GM10248 (cell line): ENCODE data around the gene ZYG11B.

Experiments used
- CTCF ChIA-PET: fragments of 300-600 bp; sonication (Branson Sonifier 250); formaldehyde crosslinking; extraction: SDS; loops from one replicate; lab custom pipeline; 2021; ENCODE audit warnings: antibody characterized with exemption; lab: Yijun Ruan, JAX
- POLR2A ChIA-PET: fragments of 350-650 bp; sonication (Branson Sonifier 250); formaldehyde crosslinking; extraction: SDS; loops from one replicate; lab custom pipeline; 2020; ENCODE audit warnings: antibody characterized with exemption; lab: Yijun Ruan, JAX
- DNase-seq: peaks from one replicate; pipeline ENCODE4 v3.0.0; 2012; ENCODE audit errors: extremely low spot score
- TF ChIP-seq, protein P1 (sequence below): IDR thresholded peaks from 2 replicates; pipeline ENCODE4 v1.5.1; 2012; ENCODE audit warnings: mild to moderate bottlenecking, low read depth; ENCODE audit errors: extremely low read depth, missing control alignments, control extremely low read depth

ZYG11B gene

DNA sequence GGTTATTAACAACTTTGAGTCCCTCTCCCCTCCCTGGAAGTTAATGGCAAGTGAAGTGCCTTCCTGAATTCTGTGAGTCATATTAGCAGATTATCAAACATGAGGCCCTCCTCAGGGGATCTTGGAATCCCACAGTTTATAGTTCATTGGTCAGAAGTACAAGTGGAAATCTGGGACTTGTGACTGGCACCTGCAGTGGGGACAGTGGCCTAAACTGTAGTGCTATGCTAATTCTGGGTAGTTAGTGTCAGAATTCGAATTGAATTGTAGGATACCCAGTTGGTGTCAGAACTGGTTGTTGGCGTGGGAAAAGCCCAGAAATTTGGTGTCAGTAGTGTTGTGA, 26.2 kb downstream of the ZYG11B start:
- no peak for DNase-seq
- TF ChIP-seq, protein P1, sequence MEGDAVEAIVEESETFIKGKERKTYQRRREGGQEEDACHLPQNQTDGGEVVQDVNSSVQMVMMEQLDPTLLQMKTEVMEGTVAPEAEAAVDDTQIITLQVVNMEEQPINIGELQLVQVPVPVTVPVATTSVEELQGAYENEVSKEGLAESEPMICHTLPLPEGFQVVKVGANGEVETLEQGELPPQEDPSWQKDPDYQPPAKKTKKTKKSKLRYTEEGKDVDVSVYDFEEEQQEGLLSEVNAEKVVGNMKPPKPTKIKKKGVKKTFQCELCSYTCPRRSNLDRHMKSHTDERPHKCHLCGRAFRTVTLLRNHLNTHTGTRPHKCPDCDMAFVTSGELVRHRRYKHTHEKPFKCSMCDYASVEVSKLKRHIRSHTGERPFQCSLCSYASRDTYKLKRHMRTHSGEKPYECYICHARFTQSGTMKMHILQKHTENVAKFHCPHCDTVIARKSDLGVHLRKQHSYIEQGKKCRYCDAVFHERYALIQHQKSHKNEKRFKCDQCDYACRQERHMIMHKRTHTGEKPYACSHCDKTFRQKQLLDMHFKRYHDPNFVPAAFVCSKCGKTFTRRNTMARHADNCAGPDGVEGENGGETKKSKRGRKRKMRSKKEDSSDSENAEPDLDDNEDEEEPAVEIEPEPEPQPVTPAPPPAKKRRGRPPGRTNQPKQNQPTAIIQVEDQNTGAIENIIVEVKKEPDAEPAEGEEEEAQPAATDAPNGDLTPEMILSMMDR, result no peak
- POLR2A ChIA-PET, result no interaction called here
- CTCF ChIA-PET, result no interaction called here

DNA sequence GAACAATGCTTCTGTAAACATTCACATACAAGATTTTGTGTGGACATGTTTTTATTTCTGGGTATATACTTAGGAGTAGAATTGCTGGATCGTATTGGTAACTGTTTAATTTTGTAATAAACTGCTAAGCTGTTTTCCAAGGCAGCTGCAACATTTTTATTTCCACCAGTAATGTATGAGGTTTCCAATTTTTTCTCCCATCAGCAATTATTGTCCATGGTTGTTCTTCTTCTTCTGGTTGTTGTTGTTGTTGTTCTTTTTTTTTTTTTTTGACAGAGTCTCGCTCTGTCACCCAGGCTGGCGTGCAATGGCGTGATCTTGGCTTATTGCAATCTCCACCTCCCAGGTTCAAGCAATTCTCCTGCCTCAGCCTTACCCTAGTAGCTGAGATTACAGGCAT, 26.9 kb downstream of the ZYG11B start:
- no peak for DNase-seq
- POLR2A ChIA-PET, result no interaction called here
- CTCF ChIA-PET, result no interaction called here
- TF ChIP-seq, protein P1, result no peak

DNA sequence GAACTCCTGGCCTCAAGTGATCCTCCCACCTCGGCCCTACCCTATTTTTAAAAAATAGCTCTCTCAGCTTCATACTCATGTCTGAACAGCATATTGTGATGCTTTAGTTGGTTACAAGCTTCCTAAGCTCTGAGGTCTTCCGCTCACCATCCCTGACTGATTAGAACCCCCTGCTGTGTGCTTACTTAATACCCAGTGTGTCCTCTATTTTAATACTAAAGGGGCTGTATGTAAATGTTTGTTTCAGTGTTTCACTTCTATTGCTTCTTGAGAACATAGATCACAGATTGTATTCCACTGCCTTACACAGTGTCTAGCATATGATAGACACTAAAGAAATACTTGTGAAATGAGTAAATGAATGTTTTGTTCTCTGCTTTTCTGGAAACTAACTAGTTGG, 29.8 kb downstream of the ZYG11B start:
- TF ChIP-seq, protein P1, result no peak
- DNase-seq, result no peak
- ChIA-PET CTCF (no interaction called here), POLR2A (no interaction called here)

DNA sequence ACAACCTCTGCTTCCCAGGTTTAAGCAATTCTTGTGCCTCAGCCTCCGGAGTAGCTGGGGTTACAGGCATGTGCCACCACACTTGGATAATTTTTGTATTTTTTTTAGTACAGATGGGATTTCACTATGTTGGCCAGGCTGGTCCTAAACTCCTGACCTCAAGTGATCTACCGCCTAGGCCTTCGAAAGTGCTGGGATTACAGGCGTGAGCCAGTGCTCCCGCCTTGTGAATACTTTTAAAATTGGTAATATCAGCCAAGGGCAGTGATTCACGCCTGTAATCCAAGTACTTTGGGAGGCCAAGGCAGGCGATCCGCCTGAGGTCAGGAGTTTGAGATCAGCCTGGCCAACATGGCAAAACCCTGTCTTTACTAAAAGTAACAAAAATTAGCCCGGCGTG, 33.7 kb downstream of the ZYG11B start:
- CTCF ChIA-PET, result interaction anchor here (1.5 kb wide), 1 partner anchor 10 kb away, joined by 4 read pairs; no protein-coding TSS in a partner anchor
- no peak for DNase-seq
- TF ChIP-seq, protein P1, result no peak

DNA sequence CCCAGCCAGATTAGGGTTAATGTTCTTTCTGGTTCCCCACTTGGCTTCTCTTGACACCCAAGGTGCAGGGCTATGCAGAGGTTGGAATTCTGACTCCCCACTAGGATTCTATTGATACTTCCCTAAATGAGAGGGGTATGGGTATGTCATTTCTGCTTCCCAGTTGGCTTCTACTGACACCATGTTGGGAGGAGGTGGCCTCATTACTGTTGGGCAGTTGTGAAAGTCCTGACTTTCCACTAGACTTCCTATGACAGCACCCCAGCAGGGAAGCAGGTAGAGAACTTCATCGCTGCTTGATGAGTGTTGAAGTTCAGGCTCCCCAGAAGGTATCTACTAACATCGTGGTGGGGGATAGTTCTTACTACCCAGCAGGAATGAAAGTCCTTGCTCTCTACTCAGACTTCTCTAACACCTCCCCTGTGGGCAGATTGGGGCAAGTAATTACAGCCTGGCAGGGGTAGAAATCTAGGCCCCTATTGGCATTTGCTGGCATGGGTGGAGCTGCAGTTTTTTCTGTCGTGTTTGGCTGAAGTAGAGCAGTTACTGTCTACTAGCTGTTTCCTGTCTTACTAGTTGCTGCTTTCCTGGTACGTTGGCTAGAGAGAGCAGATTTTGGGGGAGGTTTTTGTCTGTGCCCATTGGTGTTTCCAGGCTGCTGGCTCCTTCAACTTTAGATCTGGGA, 41.5 kb downstream of the ZYG11B start:
- ChIA-PET POLR2A (no interaction called here), CTCF (interaction anchor here (0.7 kb wide), 1 partner anchor 10 kb away, joined by 3 read pairs; no protein-coding TSS in a partner anchor)
- no peak for DNase-seq
- TF ChIP-seq, protein P1, result no peak

More for the DNA sequence above, 33.7 kb downstream of the ZYG11B start:
- POLR2A ChIA-PET, result no interaction called here

DNA sequence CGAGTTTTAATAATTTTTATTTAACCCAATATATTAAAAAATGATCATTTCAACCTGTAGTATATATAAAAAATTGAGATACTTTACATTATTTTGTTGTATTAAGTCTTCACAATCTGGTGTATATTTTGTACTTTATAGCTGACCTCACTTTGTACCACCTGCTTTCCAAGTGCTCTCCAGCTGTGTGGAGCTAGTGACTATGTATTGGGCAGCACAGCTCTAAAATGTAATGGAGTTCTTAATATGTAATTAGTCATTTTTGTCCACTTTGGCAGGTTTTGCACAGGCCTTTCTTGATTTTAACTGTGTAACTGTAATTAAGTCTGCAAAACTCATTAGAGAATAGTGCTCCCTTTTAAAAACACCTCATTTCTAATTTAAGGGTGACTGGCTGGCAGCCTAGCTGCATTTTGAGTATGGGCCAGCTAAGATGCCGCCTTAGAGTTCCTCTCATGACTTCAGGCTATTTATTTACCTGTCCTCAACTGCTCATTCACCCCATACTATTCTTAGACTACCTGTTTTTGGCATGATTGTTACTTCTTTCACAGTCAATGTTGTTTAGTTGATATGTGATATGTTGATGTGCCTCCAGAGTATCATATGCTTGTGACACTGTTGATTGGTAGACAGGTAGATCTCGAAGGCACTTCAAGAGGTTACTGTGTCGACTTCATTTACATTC, 43.2 kb downstream of the ZYG11B start:
- CTCF ChIA-PET, result interaction anchor here (1.3 to 1.5 kb wide), 2 partner anchors 9 to 10 kb away, joined by 3 to 4 read pairs; no protein-coding TSS in a partner anchor
- no peak for DNase-seq
- TF ChIP-seq, protein P1, result no peak
- POLR2A ChIA-PET, result no interaction called here
